Middle frontal gyrus (tissue), 1 donor: Measurements from ENCODE around the gene GATA1.
"Not testable (repeated sequence)": the region's sequence is repeated elsewhere in the genome, so short reads cannot be mapped to it uniquely, and the experiment has no call there.

ENCODE experiments used
- DNase-seq: peaks from one replicate; pipeline ENCODE4 v3.0.0-alpha.2; 2015; ENCODE audit warnings: low spot score; ENCODE audit errors: extremely low spot score

The GATA1 gene

DNA sequence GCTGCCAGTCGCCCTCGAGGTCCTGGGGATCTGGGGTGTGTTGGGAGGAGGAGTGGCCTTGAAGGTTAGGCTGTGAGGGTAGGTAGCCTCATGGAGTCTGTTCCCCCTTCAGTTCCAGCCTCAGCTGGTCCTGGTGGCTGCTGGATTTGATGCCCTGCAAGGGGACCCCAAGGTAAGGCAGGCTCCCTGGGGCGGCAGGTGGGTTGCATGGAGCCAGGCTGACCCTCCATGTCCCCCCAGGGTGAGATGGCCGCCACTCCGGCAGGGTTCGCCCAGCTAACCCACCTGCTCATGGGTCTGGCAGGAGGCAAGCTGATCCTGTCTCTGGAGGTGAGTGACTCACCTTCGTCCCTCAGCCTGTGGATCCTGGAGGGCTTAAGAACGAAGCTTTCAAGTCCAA lies 28.3 kb downstream of the GATA1 start:
- no peak for DNase-seq

DNA sequence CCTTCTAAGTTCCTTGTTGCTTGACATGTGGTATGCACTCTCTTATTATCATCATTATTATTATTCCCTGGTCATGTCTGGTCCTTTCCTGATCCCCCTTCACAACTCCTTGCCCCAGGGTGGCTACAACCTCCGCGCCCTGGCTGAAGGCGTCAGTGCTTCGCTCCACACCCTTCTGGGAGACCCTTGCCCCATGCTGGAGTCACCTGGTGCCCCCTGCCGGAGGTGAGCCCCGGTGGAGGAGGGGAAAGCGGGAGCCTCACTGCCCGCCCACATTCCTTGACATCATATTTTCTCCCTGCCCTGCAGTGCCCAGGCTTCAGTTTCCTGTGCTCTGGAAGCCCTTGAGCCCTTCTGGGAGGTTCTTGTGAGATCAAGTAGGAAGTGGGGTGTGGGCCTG lies 28.9 kb downstream of the GATA1 start:
- no peak for DNase-seq

DNA sequence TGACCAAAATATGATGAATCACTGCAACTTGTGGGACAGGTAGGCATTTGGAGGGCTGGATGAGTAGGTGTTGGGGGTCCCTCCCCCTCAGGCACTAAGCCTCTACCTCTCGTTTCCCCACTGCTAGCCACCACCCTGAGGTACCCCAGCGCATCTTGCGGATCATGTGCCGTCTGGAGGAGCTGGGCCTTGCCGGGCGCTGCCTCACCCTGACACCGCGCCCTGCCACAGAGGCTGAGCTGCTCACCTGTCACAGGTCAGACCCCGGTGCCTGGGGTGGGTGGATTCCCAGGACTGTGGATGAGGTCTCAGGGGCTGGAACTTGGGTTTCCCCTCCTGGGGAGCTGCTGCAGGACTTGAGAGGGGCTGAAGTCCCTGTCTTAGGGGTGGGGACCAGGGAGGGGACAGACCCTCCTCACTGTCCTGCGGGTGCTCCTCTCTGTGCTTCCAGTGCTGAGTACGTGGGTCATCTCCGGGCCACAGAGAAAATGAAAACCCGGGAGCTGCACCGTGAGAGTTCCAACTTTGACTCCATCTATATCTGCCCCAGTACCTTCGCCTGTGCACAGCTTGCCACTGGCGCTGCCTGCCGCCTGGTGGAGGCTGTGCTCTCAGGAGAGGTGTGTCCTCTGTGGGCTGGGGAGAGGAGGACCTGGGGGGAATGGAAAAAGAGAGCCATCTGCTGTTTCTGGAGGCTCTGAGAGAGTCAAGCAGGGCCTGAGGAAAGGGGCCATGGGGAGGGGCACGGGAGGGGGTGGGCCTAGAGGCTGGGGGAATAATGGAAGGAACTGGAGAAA lies 29.8 kb downstream of the GATA1 start:
- no peak for DNase-seq

DNA sequence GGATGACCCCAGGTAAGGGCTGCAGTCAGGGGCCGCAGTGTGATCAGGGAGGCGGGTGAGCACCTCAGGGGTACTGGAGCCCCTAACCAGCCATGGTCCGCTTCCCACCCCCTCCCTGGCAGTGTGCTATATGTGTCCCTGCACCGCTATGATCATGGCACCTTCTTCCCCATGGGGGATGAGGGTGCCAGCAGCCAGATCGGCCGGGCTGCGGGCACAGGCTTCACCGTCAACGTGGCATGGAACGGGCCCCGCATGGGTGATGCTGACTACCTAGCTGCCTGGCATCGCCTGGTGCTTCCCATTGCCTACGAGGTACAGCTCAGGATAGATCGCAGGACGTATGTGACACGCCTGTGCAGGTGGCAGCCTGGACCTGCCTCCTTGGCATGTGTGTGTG lies 31.7 kb downstream of the GATA1 start:
- no peak for DNase-seq

DNA sequence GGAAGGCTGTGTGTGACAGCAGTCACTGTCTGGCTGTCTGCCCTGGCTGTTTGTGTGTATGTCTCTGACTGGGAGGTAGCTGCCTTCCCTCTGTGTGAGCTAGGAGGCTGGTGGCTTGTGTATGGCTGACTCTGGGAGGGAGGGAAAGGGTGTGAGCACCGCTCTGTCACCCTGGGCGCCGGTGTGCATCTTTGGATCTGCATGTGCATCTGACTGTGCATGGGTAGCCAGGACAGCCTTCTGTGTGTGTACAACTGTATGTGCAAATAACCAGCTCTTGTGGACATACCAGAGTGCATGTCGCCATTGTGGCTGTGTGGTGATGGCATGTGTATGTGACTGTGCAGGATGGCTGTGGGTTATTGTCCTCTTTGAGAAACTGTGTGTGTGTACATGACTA lies 32.5 kb downstream of the GATA1 start:
- DNase-seq = no peak

DNA sequence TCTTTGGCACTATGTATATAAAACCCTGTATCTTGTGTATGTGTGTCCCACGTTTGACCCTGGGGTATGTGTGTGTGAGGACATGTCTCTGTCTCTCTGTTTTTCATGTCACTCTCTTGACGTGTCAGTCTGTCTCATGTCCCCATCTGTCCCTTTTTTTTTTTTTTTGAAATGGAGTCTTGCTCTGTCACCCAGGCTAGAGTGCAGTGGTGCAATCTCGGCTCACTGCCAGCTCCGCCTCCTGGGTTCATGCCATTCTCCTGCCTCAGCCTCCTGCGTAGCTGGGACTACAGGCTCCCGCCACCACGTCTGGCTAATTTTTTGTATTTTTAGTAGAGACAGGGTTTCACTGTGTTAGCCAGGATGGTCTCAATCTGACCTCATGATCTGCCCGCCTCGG lies 33.0 kb downstream of the GATA1 start:
- not testable (repeated sequence) for DNase-seq

DNA sequence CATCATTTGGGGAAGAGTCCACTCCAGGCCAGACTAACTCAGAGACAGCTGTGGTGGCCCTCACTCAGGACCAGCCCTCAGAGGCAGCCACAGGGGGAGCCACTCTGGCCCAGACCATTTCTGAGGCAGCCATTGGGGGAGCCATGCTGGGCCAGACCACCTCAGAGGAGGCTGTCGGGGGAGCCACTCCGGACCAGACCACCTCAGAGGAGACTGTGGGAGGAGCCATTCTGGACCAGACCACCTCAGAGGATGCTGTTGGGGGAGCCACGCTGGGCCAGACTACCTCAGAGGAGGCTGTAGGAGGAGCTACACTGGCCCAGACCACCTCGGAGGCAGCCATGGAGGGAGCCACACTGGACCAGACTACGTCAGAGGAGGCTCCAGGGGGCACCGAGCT lies 36.7 kb downstream of the GATA1 start:
- no peak for DNase-seq

DNA sequence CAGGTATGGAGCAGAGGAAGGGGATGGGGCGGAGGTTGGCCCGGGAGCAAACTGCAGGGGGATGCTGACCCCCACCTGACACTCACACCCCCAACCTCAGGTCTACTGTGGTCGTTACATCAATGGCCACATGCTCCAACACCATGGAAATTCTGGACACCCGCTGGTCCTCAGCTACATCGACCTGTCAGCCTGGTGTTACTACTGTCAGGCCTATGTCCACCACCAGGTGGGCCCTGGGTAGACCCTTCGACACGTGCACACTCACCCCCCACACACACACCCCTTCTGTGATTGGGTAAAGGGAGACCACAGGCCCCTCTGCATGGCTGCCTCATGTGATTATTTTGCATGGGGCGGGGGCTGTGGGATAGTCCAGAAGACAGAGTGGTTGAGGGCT lies 37.7 kb downstream of the GATA1 start:
- no peak for DNase-seq

DNA sequence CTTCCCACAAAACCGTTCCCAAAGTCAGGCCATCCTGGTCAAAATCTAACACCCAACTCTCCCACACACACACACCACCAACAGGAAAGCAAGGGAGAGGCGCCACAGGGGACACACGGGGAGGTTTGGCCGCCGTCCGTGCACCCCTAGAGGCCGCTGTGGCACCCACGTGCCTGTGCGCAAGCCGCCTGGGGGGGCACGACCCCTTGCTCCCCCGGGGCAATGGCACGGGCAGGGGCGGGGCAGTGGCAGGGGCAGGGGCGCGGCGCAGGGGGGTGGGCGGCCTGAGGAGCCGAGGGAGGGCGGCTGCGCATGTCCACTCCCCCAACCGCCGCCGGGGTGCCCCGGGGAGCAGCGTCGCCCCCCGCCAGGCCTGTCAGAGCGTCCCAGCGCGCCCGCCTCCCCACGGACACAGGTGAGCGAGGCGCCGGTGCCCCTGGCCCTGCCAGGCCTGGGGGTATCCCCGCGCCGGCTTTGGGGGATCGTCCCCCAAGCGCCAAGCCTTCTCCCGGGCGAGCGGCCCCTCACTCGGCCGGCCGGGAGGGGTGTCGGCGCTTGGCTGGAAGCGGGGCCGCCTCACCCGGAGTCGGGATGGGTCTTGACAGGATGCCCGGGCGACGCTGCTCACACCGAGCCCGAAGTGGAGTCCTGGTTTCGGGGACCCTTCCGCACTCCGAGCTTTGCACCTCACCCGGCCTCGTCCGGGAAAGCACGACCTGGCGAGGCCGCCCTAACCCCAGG lies 39.9 kb downstream of the GATA1 start, which contains the start of gene ERAS:
Gene ERAS (plus strand): TSS at position 379 of the 741 bp plus-strand sequence. CDS start 2,611 bp downstream, outside the sequence.
- DNase-seq = no peak

DNA sequence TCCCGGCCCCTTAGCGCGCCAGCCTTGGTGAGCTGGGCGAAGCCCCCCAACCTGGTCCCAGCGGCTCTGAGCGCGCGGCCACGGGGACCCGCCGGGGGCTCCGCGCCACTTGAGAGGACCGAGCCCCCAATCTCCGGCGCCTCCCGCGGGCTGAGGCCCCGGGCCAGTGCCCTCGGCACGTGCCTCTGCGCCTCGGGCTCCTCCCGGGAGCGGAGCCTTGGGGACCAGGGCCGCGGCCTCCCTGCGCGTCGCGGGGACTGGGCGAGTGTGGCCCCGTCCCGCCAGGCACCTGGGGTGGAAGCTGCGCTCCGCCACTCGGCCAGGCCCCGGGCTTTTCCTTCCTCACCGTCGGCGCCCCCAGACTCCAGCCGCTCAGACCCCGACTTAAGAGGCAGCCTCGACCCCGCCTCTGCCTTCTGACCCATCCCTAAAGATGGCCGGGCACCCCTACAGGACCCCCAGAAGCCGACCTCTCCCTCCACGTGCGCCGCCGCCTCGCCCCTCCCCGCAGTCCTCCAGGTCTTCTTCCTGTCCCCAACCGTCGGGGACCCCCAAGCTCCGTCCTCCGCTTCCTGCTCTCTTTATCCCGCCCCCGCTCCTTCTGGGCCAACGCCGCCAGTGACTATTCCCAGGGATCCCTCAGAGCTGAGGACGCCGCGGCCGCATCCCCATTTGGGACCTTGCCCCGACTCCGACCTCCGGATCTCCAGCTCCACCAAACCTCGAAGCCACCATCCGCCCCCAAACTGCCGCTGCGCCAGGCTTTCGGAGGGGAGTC lies 40.7 kb downstream of the GATA1 start:
- no peak for DNase-seq

DNA sequence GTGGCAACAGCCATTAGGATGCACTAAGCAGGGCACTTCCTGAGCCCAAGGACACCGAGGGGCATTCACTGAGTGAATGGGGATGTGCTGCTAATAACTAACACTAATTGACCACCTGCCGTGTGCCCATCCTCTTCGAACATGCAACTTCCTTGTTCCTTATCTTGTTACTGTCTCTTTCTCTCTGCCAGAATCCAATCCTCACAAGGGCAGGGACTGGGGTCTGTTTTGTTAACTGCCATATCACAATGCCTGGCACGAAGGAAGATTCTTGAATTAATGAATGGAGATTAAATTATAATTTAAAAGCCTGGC lies 41.2 kb downstream of the GATA1 start:
- DNase-seq = no peak

DNA sequence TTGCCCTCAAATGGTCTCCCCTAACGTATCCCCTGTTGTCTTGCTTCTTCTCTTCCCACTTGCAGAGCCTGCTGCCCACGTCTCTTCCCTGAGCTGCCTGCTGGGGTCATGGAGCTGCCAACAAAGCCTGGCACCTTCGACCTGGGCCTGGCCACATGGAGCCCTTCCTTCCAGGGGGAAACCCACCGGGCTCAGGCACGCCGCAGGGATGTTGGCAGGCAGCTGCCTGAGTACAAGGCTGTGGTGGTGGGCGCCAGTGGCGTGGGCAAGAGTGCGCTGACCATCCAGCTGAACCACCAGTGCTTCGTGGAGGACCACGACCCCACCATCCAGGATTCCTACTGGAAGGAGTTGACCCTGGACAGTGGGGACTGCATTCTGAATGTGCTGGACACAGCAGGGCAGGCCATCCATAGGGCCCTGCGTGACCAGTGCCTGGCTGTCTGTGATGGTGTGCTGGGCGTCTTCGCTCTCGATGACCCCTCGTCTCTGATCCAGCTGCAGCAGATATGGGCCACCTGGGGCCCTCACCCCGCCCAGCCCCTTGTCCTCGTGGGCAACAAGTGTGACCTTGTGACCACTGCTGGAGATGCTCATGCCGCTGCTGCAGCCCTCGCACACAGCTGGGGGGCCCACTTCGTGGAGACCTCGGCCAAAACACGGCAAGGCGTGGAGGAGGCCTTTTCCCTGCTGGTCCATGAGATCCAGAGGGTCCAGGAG lies 42.8 kb downstream of the GATA1 start:
- DNase-seq = no peak

DNA sequence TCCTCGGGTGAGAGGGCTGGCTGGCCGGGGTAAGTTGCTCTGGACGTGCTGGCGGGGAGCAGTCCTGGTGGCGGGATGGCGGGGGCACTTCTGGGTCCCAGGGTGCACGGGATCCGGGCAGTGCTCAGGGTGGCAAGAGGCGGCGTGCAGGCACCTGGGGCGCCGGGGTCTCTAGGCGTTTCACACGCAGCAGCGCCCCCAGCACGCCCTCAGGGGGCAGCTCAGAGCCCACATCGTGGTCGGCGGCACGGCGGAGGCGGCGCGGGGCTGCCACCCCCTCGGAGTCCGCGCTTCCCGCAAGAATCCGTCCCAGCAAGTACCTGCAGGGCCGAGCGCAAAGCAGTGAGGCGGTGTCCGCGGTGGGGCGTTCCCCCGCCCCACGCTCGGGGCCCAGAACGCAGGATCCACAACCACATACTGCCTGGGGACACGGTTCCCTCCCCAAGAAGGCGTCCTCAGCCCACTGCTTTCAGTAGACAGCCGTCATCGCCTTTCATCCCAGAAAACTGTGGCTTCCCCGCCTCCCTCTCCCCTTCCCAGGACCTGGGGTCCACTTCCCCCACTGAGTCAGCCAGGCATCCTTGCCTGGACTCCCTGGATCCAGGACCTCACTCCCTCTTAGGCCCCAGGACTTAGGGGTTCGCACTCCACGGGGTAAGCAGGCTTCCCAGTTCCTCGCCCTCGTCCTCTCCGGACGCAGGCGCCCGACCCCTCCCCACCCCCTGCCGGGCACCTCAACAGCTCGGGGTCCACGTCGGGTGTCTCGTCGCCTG lies 44.9 kb downstream of the GATA1 start:
- no peak for DNase-seq

DNA sequence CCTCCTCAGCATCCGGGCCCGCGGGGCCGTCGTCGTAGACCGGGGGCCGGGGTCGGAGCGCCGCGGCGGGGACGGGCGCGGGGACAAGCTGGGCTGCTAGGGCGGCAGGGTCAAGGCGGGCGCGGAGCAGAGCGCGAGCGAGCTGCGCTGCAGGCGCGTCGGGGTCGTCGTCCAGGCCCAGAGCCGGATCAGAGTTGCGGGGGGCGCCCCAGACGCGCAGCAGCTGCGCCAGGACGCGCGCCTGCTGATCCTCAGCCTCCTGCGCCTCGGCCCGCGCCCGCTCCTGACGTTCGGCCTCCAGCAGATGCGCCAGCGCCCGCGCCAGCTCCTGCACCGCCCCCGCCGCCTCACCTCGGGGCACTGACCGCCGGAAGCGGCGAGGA lies 45.5 kb downstream of the GATA1 start:
- DNase-seq = no peak

DNA sequence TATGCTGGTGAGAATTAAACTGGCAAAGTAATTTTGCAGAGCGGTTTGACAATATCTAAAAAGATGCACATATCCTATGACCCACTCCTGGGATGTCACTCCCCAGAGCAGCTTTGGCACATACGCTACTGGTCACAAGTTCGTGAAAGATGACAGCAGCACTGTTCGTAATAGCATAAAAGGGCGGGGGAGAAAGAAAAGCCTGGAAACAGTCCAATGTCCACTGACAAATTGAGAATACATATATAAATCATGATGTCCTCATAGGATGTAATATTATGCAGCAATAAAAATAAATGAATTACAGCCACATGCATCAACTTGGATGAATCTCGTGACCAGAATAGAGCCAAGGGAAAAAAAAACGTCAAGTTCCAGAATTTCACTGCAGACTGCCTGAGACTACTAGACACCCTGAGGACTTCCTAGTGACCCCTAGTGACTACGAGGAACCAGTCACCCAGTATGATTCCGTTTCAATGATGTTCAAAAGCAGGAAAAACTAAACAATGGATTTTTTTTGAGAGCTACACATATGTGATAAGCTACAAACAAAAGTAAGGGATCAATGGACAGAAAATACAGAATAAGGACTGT lies 47.2 kb downstream of the GATA1 start:
- DNase-seq = no peak

DNA sequence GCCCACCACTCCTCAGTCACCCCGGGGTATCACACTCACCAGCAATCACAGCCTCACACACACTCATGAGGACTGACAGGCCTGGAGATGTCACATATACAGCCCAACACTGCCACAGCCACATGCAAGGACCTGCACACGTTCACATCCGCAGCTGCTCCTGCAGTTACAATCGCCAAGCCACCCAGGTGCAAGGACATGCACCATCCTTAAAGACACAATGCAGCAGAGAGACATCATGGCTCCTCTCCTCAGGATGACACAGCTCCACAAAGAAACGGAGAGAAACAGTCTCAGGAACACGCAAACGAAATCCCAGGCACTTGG lies 48.0 kb downstream of the GATA1 start:
- DNase-seq = no peak

DNA sequence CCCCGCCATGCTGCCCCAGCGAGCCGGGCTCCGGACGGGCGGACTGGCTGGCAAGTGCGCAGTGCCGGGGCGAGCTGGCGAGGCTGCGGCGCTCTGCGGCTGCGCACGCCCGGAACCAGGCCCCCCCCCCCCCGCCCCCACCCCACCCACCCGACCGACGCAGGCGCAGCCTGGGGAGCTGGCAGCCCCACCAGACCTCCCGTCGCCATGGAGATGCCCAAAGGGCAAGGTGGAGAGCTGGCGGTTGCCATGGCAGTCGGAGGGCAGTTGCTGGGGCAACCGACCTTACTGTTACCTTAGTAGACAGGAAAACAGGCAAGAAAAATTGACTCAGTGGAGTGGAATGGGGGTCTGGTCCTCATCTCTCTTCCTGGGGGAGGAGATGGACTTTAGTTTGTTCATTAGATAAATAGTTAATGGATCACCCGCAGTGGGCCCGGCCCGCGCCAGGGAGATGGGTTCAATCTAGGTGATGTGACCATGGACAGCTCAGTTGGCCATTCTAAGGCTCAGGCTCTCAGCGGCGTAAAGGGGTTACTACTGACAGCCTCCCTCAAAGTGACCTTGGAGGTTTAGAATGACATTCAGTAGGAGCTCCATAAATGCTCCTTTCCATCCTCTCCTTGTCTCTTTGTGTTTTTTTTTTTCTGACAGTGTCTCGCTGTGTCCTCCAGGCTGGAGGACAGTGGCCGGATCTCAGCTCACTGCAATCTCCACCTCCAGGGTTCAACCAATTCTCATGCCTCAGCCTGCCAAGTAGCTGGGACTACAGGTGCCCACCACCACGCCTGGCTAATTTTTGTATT lies 49.3 kb downstream of the GATA1 start, which contains the start of gene PCSK1N:
Gene PCSK1N (minus strand): TSS at position 87 of the 806 bp plus-strand sequence. CDS start 78 bp downstream, at position 9.
- no peak for DNase-seq

DNA sequence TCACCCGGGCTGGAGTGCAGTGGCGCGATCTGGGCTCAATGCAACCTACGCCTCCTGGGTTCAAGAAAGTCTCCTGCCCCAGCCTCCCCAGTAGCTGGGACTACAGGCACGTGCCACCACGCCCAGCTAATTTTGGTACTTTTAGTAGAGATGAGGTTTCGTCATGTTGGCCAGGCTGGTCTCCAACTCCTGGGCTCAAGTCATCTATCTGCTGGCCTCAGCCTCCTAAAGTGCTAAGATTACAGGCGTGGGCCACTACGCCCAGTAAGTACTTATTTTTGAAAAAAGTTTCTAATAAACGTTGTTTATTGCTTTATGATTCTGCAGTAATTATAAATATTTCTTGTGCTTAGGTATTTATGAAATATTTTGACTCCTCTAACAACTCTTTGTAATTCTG lies 53.3 kb downstream of the GATA1 start:
- no peak for DNase-seq
